Measurements from ENCODE around the gene ACACB.

ACACB gene

DNA sequence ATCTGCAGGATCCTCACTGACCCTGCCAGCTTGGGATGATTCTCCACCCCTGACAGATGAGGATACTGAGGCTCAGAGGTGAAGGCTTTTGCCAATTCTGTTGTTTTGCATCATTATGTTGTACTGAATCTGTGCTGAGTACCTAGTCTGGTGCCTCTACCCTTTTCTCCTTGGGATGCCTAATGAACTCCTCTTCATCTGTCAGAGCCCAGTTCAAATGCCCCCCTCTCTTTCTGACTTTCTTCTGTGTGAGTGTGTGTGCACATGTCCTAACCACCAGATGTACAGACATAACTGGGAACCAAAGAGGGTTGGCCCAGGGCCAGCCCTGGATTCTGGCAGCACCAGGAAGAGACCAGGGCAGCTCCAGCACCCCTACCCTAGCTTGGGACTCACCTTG is 169.9 kb downstream of the ACACB start:
- H3K9ac ChIP-seq (ENCODE audit: low read length), result no peak overlapping the region
- H3K36me3 ChIP-seq (ENCODE audit: insufficient read depth, low read length), result no peaks in the 10 kb centered on the region
- TF ChIP-seq EZH2 (IDR thresholded peaks at IDR 0.05; ENCODE audit: borderline replicate concordance, low read length), result no peak
- TF ChIP-seq, protein P1, sequence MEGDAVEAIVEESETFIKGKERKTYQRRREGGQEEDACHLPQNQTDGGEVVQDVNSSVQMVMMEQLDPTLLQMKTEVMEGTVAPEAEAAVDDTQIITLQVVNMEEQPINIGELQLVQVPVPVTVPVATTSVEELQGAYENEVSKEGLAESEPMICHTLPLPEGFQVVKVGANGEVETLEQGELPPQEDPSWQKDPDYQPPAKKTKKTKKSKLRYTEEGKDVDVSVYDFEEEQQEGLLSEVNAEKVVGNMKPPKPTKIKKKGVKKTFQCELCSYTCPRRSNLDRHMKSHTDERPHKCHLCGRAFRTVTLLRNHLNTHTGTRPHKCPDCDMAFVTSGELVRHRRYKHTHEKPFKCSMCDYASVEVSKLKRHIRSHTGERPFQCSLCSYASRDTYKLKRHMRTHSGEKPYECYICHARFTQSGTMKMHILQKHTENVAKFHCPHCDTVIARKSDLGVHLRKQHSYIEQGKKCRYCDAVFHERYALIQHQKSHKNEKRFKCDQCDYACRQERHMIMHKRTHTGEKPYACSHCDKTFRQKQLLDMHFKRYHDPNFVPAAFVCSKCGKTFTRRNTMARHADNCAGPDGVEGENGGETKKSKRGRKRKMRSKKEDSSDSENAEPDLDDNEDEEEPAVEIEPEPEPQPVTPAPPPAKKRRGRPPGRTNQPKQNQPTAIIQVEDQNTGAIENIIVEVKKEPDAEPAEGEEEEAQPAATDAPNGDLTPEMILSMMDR (IDR thresholded peaks at IDR 0.05; ENCODE audit: low read length), result no peak
- H3K4me2 ChIP-seq (ENCODE audit: low read length), result no peak overlapping the region
- H3K4me3 ChIP-seq (ENCODE audit: low read depth, low read length, poor library complexity, severe bottlenecking), result no peak overlapping the region
- H3K9me3 ChIP-seq (ENCODE audit: low read length), result no peaks in the 10 kb centered on the region
- H3K79me2 ChIP-seq (ENCODE audit: insufficient read depth, low read length), result no peaks in the 10 kb centered on the region
- no peaks in the 10 kb centered on the region for H3K4me1 ChIP-seq (ENCODE audit: insufficient read depth, low read length, severe bottlenecking)
- H3K9me2 ChIP-seq (ENCODE audit: low read depth, low read length), result no peaks in the 10 kb centered on the region
- no peaks in the 10 kb centered on the region for H3F3A ChIP-seq (ENCODE audit: insufficient read depth, low read length)
- no peak overlapping the region for H3K27ac ChIP-seq (ENCODE audit: low read depth, low read length, poor library complexity, severe bottlenecking)
- no peaks in the 10 kb centered on the region for H4K20me1 ChIP-seq (ENCODE audit: insufficient read depth, low read length)
- H3K27me3 ChIP-seq (ENCODE audit: insufficient read depth, low read length), result no peaks in the 10 kb centered on the region
- no peak overlapping the region for H2AFZ ChIP-seq (ENCODE audit: low read length)

DNA sequence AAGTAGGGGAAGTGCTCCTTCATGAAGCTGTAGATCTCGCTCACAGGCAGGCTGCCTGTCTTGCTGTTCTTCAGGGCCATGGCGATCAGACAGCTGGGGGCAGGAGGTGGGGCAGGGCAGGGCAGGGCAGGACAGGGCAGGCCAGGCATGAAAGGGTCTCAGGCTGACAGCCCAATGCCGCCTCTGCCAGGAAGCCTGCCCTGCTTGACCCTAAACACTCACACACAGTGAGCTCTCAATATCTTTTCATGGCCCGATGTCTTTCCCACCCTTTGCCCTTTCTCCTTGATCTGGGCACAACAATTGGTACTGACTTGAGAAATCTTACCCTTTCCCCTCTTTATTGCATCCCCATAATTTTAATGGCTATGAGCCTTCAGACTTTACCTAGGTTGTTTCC is 170.3 kb downstream of the ACACB start:
- TF ChIP-seq EZH2 (IDR thresholded peaks at IDR 0.05; ENCODE audit: borderline replicate concordance, low read length), result no peak
- TF ChIP-seq, protein P1 (IDR thresholded peaks at IDR 0.05; ENCODE audit: low read length), result no peak

DNA sequence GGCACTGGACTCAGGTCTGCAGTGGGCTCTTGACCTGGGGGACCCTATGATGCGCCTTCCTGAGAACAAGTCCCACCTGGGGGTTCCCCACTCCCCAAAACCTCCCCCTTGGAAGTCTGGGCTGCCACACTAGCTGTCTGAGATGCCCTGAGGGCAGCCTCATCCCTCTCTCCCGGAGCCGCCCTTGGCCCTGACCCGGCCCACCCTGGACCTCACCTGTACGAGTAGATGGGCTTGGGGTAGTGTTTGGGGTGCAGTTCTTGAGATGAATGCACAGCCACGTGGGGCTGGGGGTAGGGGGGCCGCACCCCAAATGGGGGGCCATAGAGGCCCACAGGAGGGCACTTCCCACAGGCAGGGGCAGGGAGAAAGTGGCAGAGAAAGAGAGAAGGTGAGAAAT is 170.8 kb downstream of the ACACB start:
- Histone ChIP-seq H3K79me2 (ENCODE audit: insufficient read depth, low read length) (no peaks in the 10 kb centered on the region), H3K36me3 (ENCODE audit: insufficient read depth, low read length) (no peaks in the 10 kb centered on the region), H3K4me3 (ENCODE audit: low read depth, low read length, poor library complexity, severe bottlenecking) (no peak overlapping the region), H2AFZ (ENCODE audit: low read length) (no peak overlapping the region), H3K9me2 (ENCODE audit: low read depth, low read length) (no peaks in the 10 kb centered on the region), H3F3A (ENCODE audit: insufficient read depth, low read length) (no peaks in the 10 kb centered on the region), H3K4me2 (ENCODE audit: low read length) (no peak overlapping the region), H3K27me3 (ENCODE audit: insufficient read depth, low read length) (no peaks in the 10 kb centered on the region), H3K9me3 (ENCODE audit: low read length) (no peaks in the 10 kb centered on the region), H3K9ac (ENCODE audit: low read length) (no peak overlapping the region), H3K27ac (ENCODE audit: low read depth, low read length, poor library complexity, severe bottlenecking) (no peak overlapping the region), H4K20me1 (ENCODE audit: insufficient read depth, low read length) (no peaks in the 10 kb centered on the region), H3K4me1 (ENCODE audit: insufficient read depth, low read length, severe bottlenecking) (no peaks in the 10 kb centered on the region)
- no peak for TF ChIP-seq EZH2 (IDR thresholded peaks at IDR 0.05; ENCODE audit: borderline replicate concordance, low read length)
- TF ChIP-seq, protein P1 (IDR thresholded peaks at IDR 0.05; ENCODE audit: low read length), result no peak

More for the DNA sequence above, 170.3 kb downstream of the ACACB start:
- H3K9me3 ChIP-seq (ENCODE audit: low read length), result no peaks in the 10 kb centered on the region
- H3K36me3 ChIP-seq (ENCODE audit: insufficient read depth, low read length), result no peaks in the 10 kb centered on the region
- no peak overlapping the region for H3K4me3 ChIP-seq (ENCODE audit: low read depth, low read length, poor library complexity, severe bottlenecking)
- no peaks in the 10 kb centered on the region for H3K9me2 ChIP-seq (ENCODE audit: low read depth, low read length)
- no peak overlapping the region for H3K9ac ChIP-seq (ENCODE audit: low read length)
- no peaks in the 10 kb centered on the region for H4K20me1 ChIP-seq (ENCODE audit: insufficient read depth, low read length)
- no peaks in the 10 kb centered on the region for H3K4me1 ChIP-seq (ENCODE audit: insufficient read depth, low read length, severe bottlenecking)
- H3K27me3 ChIP-seq (ENCODE audit: insufficient read depth, low read length), result no peaks in the 10 kb centered on the region
- no peaks in the 10 kb centered on the region for H3F3A ChIP-seq (ENCODE audit: insufficient read depth, low read length)
- no peaks in the 10 kb centered on the region for H3K79me2 ChIP-seq (ENCODE audit: insufficient read depth, low read length)
- H2AFZ ChIP-seq (ENCODE audit: low read length), result no peak overlapping the region
- H3K27ac ChIP-seq (ENCODE audit: low read depth, low read length, poor library complexity, severe bottlenecking), result no peak overlapping the region
- no peak overlapping the region for H3K4me2 ChIP-seq (ENCODE audit: low read length)

Data from OCI-LY1 (cell line).